ENCODE results near the gene KNL1.

- TF ChIP-seq, protein P1, sequence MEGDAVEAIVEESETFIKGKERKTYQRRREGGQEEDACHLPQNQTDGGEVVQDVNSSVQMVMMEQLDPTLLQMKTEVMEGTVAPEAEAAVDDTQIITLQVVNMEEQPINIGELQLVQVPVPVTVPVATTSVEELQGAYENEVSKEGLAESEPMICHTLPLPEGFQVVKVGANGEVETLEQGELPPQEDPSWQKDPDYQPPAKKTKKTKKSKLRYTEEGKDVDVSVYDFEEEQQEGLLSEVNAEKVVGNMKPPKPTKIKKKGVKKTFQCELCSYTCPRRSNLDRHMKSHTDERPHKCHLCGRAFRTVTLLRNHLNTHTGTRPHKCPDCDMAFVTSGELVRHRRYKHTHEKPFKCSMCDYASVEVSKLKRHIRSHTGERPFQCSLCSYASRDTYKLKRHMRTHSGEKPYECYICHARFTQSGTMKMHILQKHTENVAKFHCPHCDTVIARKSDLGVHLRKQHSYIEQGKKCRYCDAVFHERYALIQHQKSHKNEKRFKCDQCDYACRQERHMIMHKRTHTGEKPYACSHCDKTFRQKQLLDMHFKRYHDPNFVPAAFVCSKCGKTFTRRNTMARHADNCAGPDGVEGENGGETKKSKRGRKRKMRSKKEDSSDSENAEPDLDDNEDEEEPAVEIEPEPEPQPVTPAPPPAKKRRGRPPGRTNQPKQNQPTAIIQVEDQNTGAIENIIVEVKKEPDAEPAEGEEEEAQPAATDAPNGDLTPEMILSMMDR (conservative IDR thresholded peaks at IDR 0.05): no peak
- no peak for TF ChIP-seq EZH2 (IDR thresholded peaks at IDR 0.05; ENCODE audit: low read depth)
These were observed 884 bp upstream of the KNL1 start for GRCh38 chr15:40593165-40593564.

Measured in PC-9 (cell line).